ENCODE data around the gene CHM. TPM values are rescaled to one million over a fixed set of nuclear protein-coding genes. Genes with fewer than 3 reads are reported as not detected.

CHM gene
- total RNA-seq, 4 donors from 2014 or later, result 7.0 to 13.4 (median 12.7) TPM

- intact Hi-C loops (cut with DNase I), result no loop called here
- Histone ChIP-seq H3K4me3 (no peak overlapping the region), H3K27me3 (no peaks in the 10 kb centered on the region), H3K36me3 (no peaks in the 10 kb centered on the region), H3K4me1 (peaks cover 0 to 15% (median 0%) of the 10 kb centered on the region in 3 donors), H3K9me3 (no peaks in the 10 kb centered on the region), H3K27ac (no peak overlapping the region)
- DNase-seq, result no peak
- no peak for TF ChIP-seq CTCF (IDR thresholded peaks at IDR 0.05)
- WGBS, 2 donors, result 70 to 92% methylated on average over 1 of the region's 1 CpG
Observed at GRCh38 chrX:85995641-85996040, 51.7 kb downstream of the CHM start.

GRCh38 chrX:85994797-85995196, 52.6 kb downstream of the CHM start:
- WGBS, 2 donors, result 48 to 100% methylated on average over 1 of the region's 1 CpG
- no peaks in the 10 kb centered on the region for H3K27me3 ChIP-seq
- H3K36me3 ChIP-seq, result no peaks in the 10 kb centered on the region
- intact Hi-C loops (cut with DNase I), result no loop called here
- no peak for DNase-seq
- no peak overlapping the region for H3K4me3 ChIP-seq
- no peaks in the 10 kb centered on the region for H3K9me3 ChIP-seq
- no peak overlapping the region for H3K27ac ChIP-seq
- no peak for TF ChIP-seq CTCF (IDR thresholded peaks at IDR 0.05)
- TF ChIP-seq POLR2A (IDR thresholded peaks at IDR 0.05), result no peak
- H3K4me1 ChIP-seq, result peaks cover 0 to 15% (median 0%) of the 10 kb centered on the region in 3 donors

- Histone ChIP-seq H3K4me1 (peaks cover 0 to 15% (median 0%) of the 10 kb centered on the region in 3 donors), H3K4me3 (no peak overlapping the region), H3K27ac (no peak overlapping the region), H3K27me3 (no peaks in the 10 kb centered on the region), H3K9me3 (no peaks in the 10 kb centered on the region), H3K36me3 (no peaks in the 10 kb centered on the region)
- TF ChIP-seq CTCF (IDR thresholded peaks at IDR 0.05) (no peak), POLR2A (IDR thresholded peaks at IDR 0.05) (no peak)
- no peak for DNase-seq
- intact Hi-C loops (cut with DNase I), result no loop called here
- 92% methylated on average over 2 of the region's 2 CpGs; no CpG with 5 or more reads in 1 of the 2 donors for WGBS, 2 donors
Observed at GRCh38 chrX:85994228-85994627, 53.1 kb downstream of the CHM start.

GRCh38 chrX:85993539-85994197, 53.7 kb downstream of the CHM start:
- intact Hi-C loops (cut with DNase I), result no loop called here
- DNase-seq, result no peak
- Histone ChIP-seq H3K27me3 (no peaks in the 10 kb centered on the region), H3K36me3 (no peaks in the 10 kb centered on the region), H3K9me3 (no peaks in the 10 kb centered on the region), H3K27ac (no peak overlapping the region), H3K4me1 (peaks cover 0 to 15% (median 0%) of the 10 kb centered on the region in 3 donors), H3K4me3 (no peak overlapping the region)
- 62 to 77% methylated on average over 2 of the region's 2 CpGs for WGBS, 2 donors
- TF ChIP-seq CTCF (IDR thresholded peaks at IDR 0.05) (no peak), POLR2A (IDR thresholded peaks at IDR 0.05) (no peak)

- DNase-seq, result no peak
- 26 to 32% methylated on average over 3 of the region's 3 CpGs for WGBS, 2 donors
- TF ChIP-seq POLR2A (IDR thresholded peaks at IDR 0.05) (no peak), CTCF (IDR thresholded peaks at IDR 0.05) (no peak)
- H3K4me3 ChIP-seq, result no peak overlapping the region
- H3K9me3 ChIP-seq, result no peaks in the 10 kb centered on the region
- no peak overlapping the region for H3K27ac ChIP-seq
- H3K36me3 ChIP-seq, result no peaks in the 10 kb centered on the region
- no peaks in the 10 kb centered on the region for H3K27me3 ChIP-seq
- peaks cover 0 to 15% (median 0%) of the 10 kb centered on the region in 3 donors for H3K4me1 ChIP-seq
- intact Hi-C loops (cut with DNase I), result no loop called here
Observed at GRCh38 chrX:85992811-85993229, 54.5 kb downstream of the CHM start.

Data from esophagus squamous epithelium (tissue), 5 donors.